SH-SY5Y (cell line): ENCODE results near the gene CCDC175.

ENCODE experiments used
- GATA2 ChIP-seq: IDR thresholded peaks from 2 replicates; pipeline ENCODE4 v1.6.1; 2011; ENCODE audit warnings: mild to moderate bottlenecking, low read depth, low read length
- GATA3 ChIP-seq: IDR thresholded peaks from 2 replicates; pipeline ENCODE4 v1.6.1; 2011; ENCODE audit warnings: low read depth, mild to moderate bottlenecking, low read length, moderate library complexity

GRCh38 chr14:59511916-59512575 lies 64.6 kb downstream of the CCDC175 start:
- TF ChIP-seq GATA2 (no peak), GATA3 (no peak)
